ENCODE measurements around the gene SLC22A17.

DNA sequence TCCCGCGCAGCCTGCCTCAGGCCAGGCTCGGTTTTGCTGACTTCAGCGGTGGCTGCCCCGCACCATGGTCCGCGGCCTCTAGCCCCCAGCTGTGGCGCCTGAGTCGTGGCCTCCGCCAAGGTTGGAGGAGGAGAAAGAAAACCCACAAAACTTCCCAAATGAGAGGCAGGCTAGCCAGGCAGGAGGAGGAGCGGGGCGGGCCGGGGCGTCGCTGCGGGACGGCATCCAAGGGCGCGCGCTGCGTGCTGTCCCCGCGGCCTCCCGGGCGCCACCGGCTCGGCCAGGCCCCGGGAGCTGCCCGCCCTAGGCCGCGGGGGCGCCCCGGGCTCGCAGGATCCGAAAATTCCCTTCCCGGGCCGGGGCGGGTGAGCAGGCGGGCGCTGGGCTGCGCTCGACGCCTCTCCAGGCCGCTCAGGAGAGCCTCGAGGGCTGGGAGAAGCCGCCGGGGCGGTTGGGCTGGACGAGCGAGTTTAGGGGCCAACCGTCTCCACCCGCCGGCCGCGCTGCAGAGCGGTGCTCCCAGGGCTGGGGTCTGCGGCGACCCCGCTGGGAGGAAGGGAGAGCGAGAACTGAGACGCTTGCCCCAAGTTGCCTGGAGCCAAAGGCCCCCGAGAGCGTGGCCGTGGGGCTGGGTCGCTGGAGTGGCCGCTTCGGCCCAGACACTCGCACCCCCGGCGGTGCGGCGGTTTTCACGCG, 12.5 kb upstream of the SLC22A17 start, which contains the start of gene EFS:
- TF ChIP-seq, protein P1, sequence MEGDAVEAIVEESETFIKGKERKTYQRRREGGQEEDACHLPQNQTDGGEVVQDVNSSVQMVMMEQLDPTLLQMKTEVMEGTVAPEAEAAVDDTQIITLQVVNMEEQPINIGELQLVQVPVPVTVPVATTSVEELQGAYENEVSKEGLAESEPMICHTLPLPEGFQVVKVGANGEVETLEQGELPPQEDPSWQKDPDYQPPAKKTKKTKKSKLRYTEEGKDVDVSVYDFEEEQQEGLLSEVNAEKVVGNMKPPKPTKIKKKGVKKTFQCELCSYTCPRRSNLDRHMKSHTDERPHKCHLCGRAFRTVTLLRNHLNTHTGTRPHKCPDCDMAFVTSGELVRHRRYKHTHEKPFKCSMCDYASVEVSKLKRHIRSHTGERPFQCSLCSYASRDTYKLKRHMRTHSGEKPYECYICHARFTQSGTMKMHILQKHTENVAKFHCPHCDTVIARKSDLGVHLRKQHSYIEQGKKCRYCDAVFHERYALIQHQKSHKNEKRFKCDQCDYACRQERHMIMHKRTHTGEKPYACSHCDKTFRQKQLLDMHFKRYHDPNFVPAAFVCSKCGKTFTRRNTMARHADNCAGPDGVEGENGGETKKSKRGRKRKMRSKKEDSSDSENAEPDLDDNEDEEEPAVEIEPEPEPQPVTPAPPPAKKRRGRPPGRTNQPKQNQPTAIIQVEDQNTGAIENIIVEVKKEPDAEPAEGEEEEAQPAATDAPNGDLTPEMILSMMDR (conservative IDR thresholded peaks at IDR 0.05; ENCODE audit: low read depth, low read length), result no peak
- TF ChIP-seq POLR2A (IDR thresholded peaks at IDR 0.05; ENCODE audit: low read depth, low read length), result no peak; the same call in 1 of the 2 replicates
- no peak for TF ChIP-seq RCOR1 (IDR thresholded peaks at IDR 0.05; ENCODE audit: insufficient replicate concordance, low read length)
- TF ChIP-seq CHD1 (IDR thresholded peaks at IDR 0.05; ENCODE audit: low read depth, low read length), result no peak
- TF ChIP-seq NFE2L2 (IDR thresholded peaks at IDR 0.05; ENCODE audit: low read depth, low read length), result no peak
- no peak for TF ChIP-seq CEBPB (IDR thresholded peaks at IDR 0.05; ENCODE audit: low read depth, low read length)
- no peak for TF ChIP-seq MXI1 (IDR thresholded peaks at IDR 0.05; ENCODE audit: borderline replicate concordance, low read depth, low read length)
- no peak for TF ChIP-seq SMC3 (IDR thresholded peaks at IDR 0.05; ENCODE audit: low read depth, low read length)
- no peak for TF ChIP-seq BHLHE40 (IDR thresholded peaks at IDR 0.05; ENCODE audit: low read depth, low read length)
- TF ChIP-seq FOS (IDR thresholded peaks at IDR 0.05; ENCODE audit: low read depth, low read length), result no peak
- TF ChIP-seq MAZ (IDR thresholded peaks at IDR 0.05; ENCODE audit: borderline replicate concordance, low read depth, low read length), result no peak
- peak; percentile 26; the same call in 1 of the 2 replicates for TF ChIP-seq MAFK (IDR thresholded peaks at IDR 0.05; ENCODE audit: low read depth, low read length)
- no peak for TF ChIP-seq RFX5 (IDR thresholded peaks at IDR 0.05; ENCODE audit: low read depth, low read length)
- TF ChIP-seq RAD21 (IDR thresholded peaks at IDR 0.05; ENCODE audit: low read length), result no peak
